IMR-90 (cell line): ENCODE results near the gene DMXL1.

ENCODE experiments used
- BHLHE40 ChIP-seq: fragments of 150-350 bp; IDR thresholded peaks from 2 replicates; pipeline ENCODE4 v1.6.1; 2016; ENCODE audit warnings: mild to moderate bottlenecking, low read depth, low read length
- CTCF ChIP-seq: conservative IDR thresholded peaks from 2 replicates; pipeline ENCODE4 v1.5.1; 2012; ENCODE audit warnings: mild to moderate bottlenecking, low read depth, low read length, improper control_type of control experiment
- POLR2A ChIP-seq: IDR thresholded peaks from 2 replicates; pipeline ENCODE4 v1.6.1; 2012; ENCODE audit warnings: mild to moderate bottlenecking, low read depth, low read length
- RAD21 ChIP-seq: IDR thresholded peaks from 2 replicates; pipeline ENCODE4 v1.6.1; 2012; ENCODE audit warnings: low read length, improper control_type of control experiment
- SMC3 ChIP-seq: fragments of 150-350 bp; IDR thresholded peaks from 2 replicates; pipeline ENCODE4 v1.6.1; 2016; ENCODE audit warnings: low read depth, mild to moderate bottlenecking, antibody characterized with exemption, low read length, moderate library complexity
- USF2 ChIP-seq: fragments of 150-350 bp; IDR thresholded peaks from 2 replicates; pipeline ENCODE4 v1.6.1; 2017; ENCODE audit warnings: mild to moderate bottlenecking, antibody characterized with exemption, low read length, low read depth

- TF ChIP-seq CTCF (peak; percentile 66), BHLHE40 (no peak), POLR2A (no peak), SMC3 (peak; percentile 57), RAD21 (peak; percentile 80), USF2 (no peak)
Measured at GRCh38 chr5:119022017-119022745, 48.7 kb upstream of the DMXL1 start.
